Esophagus muscularis mucosa (tissue), 4 donors: ENCODE measurements around the gene TRIM63.

ENCODE experiments used
- EP300 ChIP-seq: sonication (generic); formaldehyde crosslinking; IDR thresholded peaks from one replicate; pipeline ENCODE4 v1.6.1; 2017; ENCODE audit warnings: antibody characterized with exemption
- POLR2A ChIP-seq: fragments of 450-650 bp; IDR thresholded peaks from one replicate; pipeline ENCODE4 v1.6.1; 2017; ENCODE audit warnings: antibody characterized with exemption, moderate library complexity, mild to moderate bottlenecking, low read depth
- POLR2AphosphoS5 ChIP-seq, 2 donors: sonication (generic); formaldehyde crosslinking; IDR thresholded peaks; one replicate each; pipeline ENCODE4 v1.6.1; 2017; ENCODE audit warnings: antibody characterized with exemption in 2 of 2
- TF ChIP-seq, protein P1 (sequence below), 3 experiments: fragments of 200-600 bp in 2 of 3; fragments of 450-650 bp in 1 of 3; sonication (generic) in 2 of 3; IDR thresholded peaks; one replicate each; pipeline ENCODE4 v1.5.1; 2017 to 2019; ENCODE audit warnings: antibody characterized with exemption in 3 of 3, mild to moderate bottlenecking in 2 of 3, moderate library complexity in 1 of 3

DNA sequence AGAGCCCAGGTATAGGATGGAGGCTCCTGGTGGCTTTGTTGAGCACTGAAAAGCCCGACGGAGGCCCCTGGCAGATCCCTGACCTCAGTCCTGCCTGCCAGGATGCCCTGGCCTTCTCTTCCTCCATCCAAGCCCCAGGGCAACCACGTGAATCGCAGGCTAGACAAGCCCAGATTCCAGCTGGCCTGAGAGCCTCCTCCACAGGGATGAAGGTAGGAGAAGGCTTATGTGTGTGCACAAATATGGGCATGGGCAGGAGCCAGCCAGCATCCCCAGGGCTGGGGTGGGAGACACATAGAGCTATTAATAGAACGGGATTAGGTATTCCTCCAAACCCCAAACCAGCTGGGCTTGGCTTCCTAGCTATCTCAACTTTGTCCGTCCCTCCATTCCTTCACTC is 49.8 kb downstream of the TRIM63 start:
- TF ChIP-seq POLR2A = no peak
- TF ChIP-seq, protein P1, sequence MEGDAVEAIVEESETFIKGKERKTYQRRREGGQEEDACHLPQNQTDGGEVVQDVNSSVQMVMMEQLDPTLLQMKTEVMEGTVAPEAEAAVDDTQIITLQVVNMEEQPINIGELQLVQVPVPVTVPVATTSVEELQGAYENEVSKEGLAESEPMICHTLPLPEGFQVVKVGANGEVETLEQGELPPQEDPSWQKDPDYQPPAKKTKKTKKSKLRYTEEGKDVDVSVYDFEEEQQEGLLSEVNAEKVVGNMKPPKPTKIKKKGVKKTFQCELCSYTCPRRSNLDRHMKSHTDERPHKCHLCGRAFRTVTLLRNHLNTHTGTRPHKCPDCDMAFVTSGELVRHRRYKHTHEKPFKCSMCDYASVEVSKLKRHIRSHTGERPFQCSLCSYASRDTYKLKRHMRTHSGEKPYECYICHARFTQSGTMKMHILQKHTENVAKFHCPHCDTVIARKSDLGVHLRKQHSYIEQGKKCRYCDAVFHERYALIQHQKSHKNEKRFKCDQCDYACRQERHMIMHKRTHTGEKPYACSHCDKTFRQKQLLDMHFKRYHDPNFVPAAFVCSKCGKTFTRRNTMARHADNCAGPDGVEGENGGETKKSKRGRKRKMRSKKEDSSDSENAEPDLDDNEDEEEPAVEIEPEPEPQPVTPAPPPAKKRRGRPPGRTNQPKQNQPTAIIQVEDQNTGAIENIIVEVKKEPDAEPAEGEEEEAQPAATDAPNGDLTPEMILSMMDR (IDR thresholded peaks at IDR 0.05) = no peak
- TF ChIP-seq EP300 = no peak
- no peak for TF ChIP-seq POLR2AphosphoS5 (IDR thresholded peaks at IDR 0.05)
